ENCODE measurements around the gene SUSD6.

The SUSD6 gene

DNA sequence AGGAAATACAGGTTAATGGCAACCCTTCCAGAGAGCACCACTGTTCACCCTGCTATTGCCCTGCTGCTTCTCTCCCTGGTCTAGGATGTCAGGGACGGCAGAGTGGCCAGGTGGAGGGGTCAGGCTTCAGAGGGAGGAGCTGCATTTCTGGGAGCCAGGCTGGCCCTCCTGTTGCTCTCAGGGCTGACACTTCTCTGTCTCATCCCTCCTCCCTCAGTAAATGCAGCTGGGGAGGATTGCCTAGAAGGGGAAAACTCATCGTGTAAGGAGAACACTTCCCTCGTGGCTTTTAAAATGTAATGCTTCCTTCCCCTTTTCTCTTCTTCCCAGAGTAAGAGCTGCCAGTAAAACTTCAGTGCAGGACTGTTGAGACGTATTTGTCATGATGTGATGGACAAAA lies 20.8 kb downstream of the SUSD6 start:
- no peak for DNase-seq (ENCODE audit: extremely low read depth, insufficient read length)
- TF ChIP-seq, protein P1, sequence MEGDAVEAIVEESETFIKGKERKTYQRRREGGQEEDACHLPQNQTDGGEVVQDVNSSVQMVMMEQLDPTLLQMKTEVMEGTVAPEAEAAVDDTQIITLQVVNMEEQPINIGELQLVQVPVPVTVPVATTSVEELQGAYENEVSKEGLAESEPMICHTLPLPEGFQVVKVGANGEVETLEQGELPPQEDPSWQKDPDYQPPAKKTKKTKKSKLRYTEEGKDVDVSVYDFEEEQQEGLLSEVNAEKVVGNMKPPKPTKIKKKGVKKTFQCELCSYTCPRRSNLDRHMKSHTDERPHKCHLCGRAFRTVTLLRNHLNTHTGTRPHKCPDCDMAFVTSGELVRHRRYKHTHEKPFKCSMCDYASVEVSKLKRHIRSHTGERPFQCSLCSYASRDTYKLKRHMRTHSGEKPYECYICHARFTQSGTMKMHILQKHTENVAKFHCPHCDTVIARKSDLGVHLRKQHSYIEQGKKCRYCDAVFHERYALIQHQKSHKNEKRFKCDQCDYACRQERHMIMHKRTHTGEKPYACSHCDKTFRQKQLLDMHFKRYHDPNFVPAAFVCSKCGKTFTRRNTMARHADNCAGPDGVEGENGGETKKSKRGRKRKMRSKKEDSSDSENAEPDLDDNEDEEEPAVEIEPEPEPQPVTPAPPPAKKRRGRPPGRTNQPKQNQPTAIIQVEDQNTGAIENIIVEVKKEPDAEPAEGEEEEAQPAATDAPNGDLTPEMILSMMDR (IDR thresholded peaks at IDR 0.05; ENCODE audit: insufficient read depth, low read length, poor library complexity, severe bottlenecking): no peak
- Histone ChIP-seq H3K36me3 (ENCODE audit: control insufficient read depth, insufficient read depth, low read length) (no peaks in the 10 kb centered on the region), H3K27me3 (replicated peaks; ENCODE audit: control insufficient read depth, insufficient read depth, low read length) (no peaks in the 10 kb centered on the region), H3K4me3 (replicated peaks; ENCODE audit: low read depth, low read length) (no peak overlapping the region)

DNA sequence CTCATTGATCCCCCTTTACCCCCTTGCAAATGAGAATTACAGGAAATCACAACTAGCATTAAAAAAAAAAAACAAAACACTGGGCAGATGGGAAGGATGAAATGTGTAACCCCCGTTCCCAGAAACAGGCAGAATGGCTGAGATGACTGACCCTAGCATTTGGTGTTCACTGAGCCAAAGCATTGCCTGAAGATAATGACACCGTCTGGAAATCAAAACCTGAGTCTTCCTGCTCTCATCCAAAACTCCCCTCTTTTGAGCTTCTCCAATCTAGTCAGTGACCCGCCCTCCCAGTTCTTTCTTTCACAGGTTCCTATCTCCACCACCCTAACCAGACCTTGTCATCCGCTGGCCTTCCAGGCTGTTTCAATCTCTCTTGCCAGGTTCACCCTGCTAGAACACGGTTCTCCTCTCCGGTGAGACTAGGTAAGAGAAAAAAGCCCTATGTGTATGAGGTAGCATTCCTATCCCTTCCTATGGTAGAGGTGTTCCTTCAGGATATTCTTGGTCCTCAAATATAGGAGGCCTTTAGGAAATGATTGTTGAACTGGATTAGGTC lies 21.3 kb downstream of the SUSD6 start:
- H3K27me3 ChIP-seq (replicated peaks; ENCODE audit: control insufficient read depth, insufficient read depth, low read length): no peaks in the 10 kb centered on the region
- TF ChIP-seq, protein P1 (IDR thresholded peaks at IDR 0.05; ENCODE audit: insufficient read depth, low read length, poor library complexity, severe bottlenecking): no peak
- no peak for DNase-seq (ENCODE audit: extremely low read depth, insufficient read length)
- no peaks in the 10 kb centered on the region for H3K36me3 ChIP-seq (ENCODE audit: control insufficient read depth, insufficient read depth, low read length)
- no peak overlapping the region for H3K4me3 ChIP-seq (replicated peaks; ENCODE audit: low read depth, low read length)

DNA sequence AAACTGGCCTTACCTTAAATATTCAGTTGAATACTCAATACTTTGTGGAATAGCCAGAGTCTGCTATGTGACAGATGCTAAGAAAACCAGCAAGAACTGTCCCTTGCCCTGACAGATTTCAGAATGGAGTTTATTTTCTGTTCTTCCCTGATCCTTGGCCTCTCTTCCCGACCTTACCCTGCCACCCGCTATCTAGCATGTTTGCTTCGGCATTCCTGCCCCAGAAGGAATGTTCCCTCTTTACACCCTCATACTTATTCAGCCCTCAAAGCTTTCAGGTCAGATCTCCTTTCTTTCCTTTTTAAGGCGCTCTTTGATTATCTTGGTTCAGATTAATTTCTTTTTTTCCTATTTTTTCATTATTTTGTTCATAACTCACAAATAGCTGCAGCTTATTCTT lies 21.8 kb downstream of the SUSD6 start:
- DNase-seq (ENCODE audit: extremely low read depth, insufficient read length): no peak
- Histone ChIP-seq H3K27me3 (replicated peaks; ENCODE audit: control insufficient read depth, insufficient read depth, low read length) (no peaks in the 10 kb centered on the region), H3K4me3 (replicated peaks; ENCODE audit: low read depth, low read length) (no peak overlapping the region), H3K36me3 (ENCODE audit: control insufficient read depth, insufficient read depth, low read length) (no peaks in the 10 kb centered on the region)
- TF ChIP-seq, protein P1 (IDR thresholded peaks at IDR 0.05; ENCODE audit: insufficient read depth, low read length, poor library complexity, severe bottlenecking): no peak

DNA sequence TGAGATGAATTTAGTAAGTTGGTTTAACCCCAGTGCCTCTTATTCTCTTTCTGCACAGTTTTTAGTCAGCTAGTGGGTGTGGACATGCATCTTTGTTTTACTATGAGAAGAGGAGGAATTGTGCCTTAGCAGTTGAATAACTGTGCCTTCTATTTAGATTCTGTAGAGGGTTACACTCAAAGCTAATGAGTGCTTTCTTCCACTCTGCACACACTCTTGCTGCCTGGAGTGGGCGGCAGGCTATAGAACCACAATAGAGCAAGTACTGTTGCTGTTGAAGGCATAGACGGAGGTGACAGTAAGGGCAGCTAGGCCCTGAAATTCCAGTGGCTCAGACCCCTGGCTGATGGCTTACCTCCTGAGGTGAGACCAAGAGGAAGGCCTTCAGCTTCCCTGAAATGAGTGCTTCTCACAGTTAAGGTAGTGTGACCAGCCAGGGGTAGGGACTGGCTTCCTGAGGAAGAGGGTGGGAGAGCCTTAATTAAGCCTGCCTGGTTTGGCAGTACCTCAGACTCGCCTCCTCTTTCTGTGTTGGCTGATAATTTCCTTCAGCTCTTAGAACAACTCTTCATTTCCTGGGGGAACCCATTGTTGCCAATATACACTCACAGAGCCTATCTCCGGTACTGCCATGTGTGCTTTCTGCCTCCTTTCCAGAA lies 24.7 kb downstream of the SUSD6 start:
- Histone ChIP-seq H3K4me3 (replicated peaks; ENCODE audit: low read depth, low read length) (no peak overlapping the region), H3K27me3 (replicated peaks; ENCODE audit: control insufficient read depth, insufficient read depth, low read length) (no peaks in the 10 kb centered on the region), H3K36me3 (ENCODE audit: control insufficient read depth, insufficient read depth, low read length) (no peaks in the 10 kb centered on the region)
- DNase-seq (ENCODE audit: extremely low read depth, insufficient read length): no peak
- TF ChIP-seq, protein P1 (IDR thresholded peaks at IDR 0.05; ENCODE audit: insufficient read depth, low read length, poor library complexity, severe bottlenecking): no peak

DNA sequence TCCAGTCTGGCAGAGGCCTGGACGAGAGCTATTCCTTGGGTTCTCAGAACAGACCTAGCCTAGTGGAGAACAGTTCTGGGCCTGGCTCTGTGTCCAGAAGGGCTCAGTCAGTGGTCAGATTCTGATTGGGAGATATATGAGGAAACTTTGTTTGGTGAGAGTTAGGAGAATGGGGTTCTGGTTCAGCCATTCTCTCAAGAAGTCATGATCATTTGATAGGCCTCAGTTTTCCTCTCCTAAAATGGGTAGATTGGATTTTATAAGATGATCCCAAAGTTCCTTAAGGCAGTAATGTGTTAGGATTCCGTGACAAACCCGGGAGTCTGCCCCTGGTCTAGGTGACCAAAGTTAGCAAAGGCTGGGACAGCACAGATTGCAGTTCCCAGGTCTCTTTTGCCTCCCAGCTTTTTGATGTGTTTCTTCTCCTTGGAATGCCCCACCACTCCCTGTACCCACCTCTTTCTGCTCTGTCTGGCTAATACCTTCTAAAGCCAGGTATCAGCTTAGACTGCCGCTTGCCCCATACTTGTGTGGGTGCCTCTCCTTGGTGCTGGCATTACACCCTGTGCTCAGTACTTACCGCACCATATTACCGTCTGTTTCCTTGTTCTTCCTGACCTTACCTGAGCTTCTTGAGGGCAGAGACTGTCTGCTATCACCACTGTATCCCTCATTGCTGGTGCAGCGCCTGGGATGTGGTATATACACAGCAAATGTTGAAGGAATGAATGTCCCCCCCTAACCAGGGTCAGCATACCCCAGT lies 25.5 kb downstream of the SUSD6 start:
- Histone ChIP-seq H3K4me3 (replicated peaks; ENCODE audit: low read depth, low read length) (no peak overlapping the region), H3K27me3 (replicated peaks; ENCODE audit: control insufficient read depth, insufficient read depth, low read length) (no peaks in the 10 kb centered on the region), H3K36me3 (ENCODE audit: control insufficient read depth, insufficient read depth, low read length) (no peaks in the 10 kb centered on the region)
- TF ChIP-seq, protein P1 (IDR thresholded peaks at IDR 0.05; ENCODE audit: insufficient read depth, low read length, poor library complexity, severe bottlenecking): no peak
- no peak for DNase-seq (ENCODE audit: extremely low read depth, insufficient read length)
